Endothelial cell of hepatic sinusoid (primary cell): Measurements from ENCODE around the gene NR2F1-AS1.
"Not testable (repeated sequence)": the region's sequence is repeated elsewhere in the genome, so short reads cannot be mapped to it uniquely, and the experiment has no call there.

Experiments
- in situ Hi-C: cut with HindIII; loops from 2 replicates; pipeline ENCODE4 v1.10.0; 2017; ENCODE audit warnings: low sequenced_read_pairs

NR2F1-AS1 gene

DNA sequence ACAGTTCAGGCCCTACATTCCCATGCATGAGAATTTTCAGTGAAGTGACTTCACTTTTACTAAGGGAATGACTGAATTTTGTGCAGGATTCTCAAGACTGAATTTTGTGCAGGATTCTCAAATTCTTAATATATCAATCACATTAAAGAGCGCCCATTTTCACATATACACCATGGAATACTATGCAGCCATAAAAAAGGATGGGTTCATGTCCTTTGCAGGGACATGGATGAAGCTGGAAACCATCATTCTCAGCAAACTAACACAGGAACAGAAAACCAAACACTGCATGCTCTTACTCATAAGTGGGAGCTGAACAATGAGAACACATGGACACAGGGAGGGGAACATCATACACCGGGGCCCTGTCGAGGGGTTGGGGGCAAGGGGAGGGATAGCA, 31.4 kb downstream of the NR2F1-AS1 start:
- in situ Hi-C loops: not testable (repeated sequence)

DNA sequence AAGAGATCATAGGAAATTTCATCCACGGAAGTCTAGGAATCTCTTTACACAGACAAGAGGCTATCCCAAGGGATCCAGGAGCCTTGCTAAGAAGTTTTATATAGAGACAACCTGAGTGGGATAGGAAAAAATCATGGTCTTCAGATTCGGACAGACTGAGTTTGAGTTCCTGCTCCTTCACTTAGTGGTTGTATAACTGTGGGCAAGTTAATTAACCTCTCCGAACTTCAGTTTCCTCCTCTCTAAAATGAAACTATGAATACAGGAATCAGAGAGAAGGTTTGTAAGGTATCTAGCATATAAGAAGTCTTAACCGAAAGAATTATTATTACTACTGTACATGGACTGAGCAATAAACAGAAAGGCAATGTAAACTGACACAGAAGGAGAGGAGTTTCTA, 35.1 kb downstream of the NR2F1-AS1 start:
- in situ Hi-C loops: no loop called here

DNA sequence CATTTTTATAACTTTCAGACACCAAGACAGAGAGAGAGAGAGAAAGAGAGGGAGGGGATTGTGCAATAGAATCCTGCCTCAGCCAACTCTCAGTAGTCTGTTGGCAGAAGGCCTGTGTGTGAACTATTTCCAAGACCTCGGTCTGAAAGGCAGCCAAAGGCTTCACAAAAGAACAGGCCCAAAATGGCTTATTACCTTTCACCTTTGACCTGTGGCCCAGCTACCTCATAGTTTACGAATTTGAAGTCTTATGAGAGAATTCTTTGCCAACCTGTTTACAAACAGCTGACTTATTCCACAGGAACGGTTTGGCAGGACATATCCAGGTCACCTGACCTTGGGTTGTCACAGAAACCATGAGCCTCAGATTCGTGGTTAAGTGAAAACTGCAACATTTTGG, 48.6 kb downstream of the NR2F1-AS1 start:
- in situ Hi-C loops: no loop called here

DNA sequence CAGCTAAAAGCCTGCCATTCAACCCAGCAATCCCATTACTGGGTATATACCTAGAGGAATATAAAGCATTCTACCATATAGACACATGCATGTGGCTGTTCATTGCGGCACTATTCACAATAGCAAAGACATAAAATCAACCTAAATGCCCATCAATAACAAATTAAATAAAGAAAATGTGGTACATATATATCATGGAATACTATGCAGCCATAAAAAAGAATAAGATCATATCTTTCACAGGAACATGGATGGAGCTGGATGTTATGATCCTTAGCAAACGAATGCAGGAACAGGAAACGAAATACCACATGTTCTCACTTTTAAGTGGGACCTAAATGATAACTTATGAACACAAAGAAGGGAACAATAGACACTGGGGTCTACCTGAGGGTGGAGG, 59.2 kb downstream of the NR2F1-AS1 start:
- in situ Hi-C loops: not testable (repeated sequence)

DNA sequence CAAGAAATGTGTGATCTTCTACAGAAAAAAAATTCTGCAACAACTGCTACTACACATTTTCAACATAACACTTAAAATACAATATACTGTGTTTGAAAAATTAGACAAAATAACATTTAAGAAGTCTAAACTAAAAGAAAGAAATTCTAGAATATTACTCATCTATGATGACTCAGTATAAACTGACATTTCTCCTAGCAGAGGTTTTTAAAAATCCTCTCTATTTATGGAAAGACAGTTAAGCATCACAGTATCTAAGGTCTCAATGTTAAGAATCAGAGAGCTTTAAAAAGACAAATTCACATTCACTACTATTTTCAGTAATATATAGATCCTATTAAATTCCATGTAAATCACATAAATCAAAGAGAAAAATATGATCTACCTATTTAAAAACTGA, 61.3 kb downstream of the NR2F1-AS1 start:
- in situ Hi-C loops: no loop called here

DNA sequence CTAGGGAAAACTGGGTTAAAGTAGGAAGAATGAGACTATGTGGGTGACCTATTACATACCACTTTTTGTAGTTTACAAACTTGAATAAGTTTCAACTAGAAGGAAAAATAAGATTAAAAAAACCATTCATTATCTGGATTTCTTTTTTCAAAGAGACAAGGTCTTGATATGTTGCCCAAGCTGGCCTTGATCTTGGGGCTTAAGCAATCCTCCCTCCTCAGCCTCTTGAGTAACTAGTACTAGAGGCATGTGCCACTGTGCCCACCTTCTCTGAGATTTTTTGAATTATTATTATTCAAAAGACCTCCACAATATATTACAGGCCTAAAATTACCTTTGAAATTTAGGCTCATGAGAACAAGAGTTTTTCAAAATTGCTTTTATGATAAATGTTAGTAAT, 63.2 kb downstream of the NR2F1-AS1 start:
- in situ Hi-C loops: no loop called here

DNA sequence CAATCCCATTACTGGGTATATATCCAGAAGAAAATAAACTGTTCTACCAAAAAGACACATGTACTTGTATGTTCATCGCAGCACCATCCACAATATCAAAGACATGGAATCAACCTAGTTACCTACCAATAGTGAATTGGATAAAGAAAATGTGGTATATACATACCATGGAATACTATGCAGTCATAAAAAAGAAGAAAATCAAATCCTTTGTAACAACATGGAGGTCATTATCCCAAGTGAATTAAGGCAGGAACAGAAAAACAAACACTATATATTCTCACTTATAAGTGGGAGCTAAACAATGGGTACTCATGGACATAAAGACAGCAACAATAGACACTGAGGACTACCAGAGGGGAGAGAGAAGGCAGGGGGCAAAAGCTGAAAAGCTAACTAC, 67.7 kb downstream of the NR2F1-AS1 start:
- in situ Hi-C loops: loop anchor here (5.0 kb wide), 1 partner anchor 49 kb away; no protein-coding TSS in a partner anchor

DNA sequence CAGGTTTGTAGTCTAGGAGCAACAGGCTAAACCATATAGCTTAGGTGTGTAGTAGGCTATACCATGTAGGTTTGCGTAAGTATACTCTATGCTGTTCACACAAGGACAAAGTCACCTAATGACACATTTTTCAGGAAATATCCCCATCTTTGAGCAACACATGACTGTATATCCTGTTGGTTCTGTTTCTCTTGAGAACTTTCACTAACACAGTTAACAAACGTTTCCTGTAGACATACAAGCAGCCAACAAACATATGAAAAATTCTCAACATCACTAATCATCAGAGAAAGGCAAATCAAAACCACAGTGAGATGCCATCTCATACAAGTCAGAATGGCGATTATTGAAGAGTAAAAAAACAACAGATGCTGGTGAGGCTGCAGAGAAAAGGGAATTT, 68.2 kb downstream of the NR2F1-AS1 start:
- in situ Hi-C loops: loop anchor here (5.0 kb wide), 1 partner anchor 50 kb away; no protein-coding TSS in a partner anchor

DNA sequence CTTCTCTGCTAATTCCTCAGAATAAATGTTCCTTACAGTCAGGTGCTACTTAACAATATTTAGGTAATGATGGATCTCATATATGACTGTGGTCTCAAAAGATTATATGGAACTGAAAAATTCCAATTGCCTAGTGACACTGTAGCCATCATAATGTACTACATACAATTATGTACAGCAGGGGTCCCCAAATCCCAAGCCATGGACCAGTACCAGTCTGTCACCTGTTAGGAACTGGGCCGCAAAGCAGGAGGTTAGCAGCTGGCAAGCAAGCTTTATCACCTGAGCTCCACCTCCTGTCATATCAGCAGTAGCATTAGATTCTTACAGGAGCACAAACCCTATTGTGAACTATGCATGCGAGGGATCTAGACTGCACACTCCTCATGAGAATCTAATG, 69.6 kb downstream of the NR2F1-AS1 start:
- in situ Hi-C loops: loop anchor here (5.0 kb wide), 1 partner anchor 51 kb away; no protein-coding TSS in a partner anchor

DNA sequence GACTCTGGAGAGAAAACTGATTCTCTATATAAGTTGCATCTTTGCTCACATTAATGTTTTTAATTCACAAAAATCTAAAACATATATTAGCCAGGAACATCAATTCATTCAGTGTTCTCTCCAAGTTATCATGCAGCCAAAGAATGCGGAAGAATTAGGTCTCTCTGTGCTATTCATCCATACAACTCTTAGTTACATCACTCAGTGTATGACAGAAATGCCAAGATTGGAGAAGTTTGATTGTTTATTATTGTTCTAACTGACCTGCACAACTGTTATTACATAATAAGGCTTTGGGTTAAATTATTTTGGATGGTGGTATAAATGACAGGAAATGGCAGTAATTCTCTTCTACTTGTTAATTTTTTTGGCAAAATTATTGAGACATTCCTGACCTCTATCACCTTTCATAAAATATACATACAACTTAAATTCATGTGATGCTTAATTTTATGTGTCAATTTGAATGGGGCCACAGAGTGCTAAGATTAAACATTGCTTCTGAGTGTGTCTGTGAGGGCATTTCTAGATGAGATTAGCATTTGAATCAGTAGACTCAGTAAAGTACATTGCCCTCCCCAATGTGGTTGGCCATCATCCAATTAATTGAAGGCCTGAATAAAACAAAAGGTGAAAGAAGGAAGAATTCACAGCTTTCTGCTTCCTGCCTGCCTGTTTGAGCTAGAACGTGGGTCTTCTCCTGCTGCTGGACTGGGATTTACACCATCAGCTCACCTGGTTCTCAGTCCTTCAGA, 70.2 kb downstream of the NR2F1-AS1 start:
- in situ Hi-C loops: loop anchor here (5.0 kb wide), 1 partner anchor 51 kb away; no protein-coding TSS in a partner anchor

DNA sequence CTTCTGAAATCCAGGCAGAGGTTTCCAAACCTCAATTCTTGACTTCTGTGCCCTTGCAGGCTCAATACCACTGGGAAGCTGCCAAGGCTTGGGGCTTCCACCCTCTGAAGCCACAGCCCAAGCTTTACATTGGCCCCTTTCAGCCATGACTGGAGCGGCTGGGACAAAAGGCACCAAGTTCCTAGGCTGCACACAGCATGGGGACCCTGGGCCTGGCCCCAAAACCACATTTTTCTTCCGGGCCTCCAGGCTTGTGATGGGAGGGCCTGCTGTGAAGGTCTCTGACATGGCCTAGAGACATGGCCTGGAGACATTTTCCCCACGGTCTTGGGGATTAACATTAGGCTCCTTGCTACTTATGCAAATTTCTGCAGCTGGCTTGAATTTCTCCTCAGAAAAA, 75.5 kb downstream of the NR2F1-AS1 start:
- in situ Hi-C loops: not testable (repeated sequence)

DNA sequence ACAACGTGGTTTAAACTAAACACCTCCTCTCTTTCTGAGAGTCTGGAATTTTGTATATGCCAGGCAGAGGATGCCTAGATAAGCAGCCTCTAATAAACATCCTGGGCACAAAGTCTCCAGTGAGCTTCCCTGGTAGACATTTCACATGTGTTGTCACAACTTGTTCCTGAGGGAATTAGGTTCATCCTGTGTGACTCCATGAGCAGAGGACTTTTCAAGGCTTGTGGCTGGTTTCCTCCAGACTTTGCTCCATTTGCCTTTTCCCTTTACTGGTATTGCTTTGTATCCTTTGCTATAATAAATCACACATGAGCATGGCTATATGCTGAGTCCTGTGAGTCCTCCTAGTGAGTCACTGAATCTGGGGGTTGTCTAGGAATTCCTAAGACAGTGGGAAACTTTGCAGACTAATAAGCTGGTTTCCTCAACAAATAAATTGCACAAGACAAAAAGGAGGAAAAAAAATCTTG, 77.4 kb downstream of the NR2F1-AS1 start:
- in situ Hi-C loops: no loop called here

DNA sequence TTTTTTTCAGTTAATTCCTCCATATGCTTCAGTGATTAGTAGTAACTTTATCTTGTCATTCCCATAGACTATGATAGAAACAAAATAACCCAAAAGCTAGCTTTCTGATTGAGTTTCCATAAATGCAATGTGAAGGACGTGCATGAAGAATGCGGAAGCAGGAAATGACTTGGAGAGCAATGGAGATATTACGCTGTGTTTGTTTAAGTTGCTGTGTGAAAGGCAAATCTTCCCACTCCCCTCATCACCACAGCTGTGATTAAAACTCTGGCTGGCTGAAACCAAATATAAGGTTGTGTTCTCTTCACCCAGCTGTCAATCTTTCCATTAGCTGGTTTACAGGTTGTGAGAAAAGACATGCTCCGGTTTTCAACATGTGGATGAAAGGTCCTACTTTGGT, 83.9 kb downstream of the NR2F1-AS1 start:
- in situ Hi-C loops: no loop called here

DNA sequence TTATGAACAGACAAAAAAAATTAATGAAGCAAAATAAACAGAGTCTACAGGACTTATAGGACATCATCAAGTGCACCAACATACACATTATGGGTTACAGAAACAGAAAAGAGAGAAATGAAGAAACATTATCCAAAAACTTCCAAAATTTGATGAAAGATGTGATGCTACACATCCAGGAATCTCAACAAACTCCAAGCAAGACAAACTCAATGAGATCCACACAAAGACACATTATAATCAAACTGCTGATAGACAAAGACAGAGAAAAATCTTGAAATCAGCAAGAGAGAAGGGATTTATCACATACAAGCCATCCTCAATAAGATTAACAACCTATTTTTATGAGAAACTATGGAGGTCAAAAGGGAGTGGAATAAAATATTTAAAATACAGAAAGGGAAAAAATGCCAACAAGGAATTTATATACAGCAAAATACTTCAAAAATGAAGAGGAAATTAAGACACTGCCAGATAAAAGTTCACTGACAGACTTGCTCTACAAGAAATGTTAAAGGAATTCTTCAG, 101.0 kb downstream of the NR2F1-AS1 start:
- in situ Hi-C loops: no loop called here

DNA sequence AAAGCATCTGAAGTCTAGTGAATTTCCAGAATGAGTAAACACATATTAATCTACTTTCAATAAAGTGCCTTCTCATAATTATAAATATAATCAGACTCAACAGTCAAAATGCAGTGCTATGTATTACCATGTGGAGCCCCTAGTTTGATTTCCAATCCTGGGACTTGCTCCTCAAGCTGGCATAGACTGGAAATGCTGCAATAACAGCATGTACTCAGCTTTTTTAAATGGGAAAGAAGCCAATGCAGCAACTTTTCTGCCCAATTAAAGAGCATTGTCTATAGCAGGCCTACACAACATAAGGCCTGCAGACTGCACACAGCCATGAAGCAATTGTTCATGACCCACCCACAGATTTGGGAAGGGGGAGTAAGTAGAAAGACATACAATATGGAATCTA, 103.2 kb downstream of the NR2F1-AS1 start:
- in situ Hi-C loops: no loop called here

DNA sequence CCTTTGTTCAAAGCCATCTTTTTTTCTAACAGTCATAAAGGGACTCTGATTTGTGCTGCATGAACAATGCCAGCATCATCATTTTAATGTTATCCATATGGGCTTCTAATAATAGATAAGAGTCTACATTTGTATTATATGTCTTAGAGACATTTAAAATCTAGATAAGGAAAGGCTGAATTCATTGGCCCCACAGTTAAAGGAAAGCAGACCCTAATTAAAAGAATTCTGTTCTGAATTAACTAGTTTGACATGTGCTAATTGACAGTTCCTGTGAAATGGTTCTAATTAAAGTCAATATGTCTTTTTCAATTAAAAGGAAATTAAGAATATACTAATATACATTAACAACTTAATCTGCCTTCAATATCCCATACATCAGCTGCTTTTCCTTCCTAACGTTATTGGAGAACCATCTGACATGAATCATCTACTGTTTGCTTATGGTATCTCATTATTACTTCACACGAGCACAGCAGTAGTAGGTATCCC, 104.7 kb downstream of the NR2F1-AS1 start:
- in situ Hi-C loops: no loop called here

DNA sequence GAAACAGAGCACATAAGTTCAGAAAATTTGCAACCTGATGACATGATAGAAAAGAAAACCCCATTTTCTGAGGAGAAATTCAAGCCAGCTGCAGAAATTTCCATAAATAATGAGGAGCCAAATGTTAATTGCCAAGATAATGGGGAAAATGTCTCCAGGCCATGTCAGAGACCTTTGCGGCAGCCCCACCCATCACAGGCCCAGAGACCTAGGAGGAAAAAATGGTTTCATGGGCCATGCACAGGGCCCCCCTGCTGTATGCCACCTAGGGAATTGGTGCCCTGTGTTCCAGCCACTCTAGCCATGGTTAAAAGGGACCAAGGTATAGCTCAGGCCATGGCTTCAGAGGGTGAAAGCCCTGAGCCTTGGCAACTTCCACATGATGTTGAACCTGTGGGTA, 118.1 kb downstream of the NR2F1-AS1 start:
- in situ Hi-C loops: no loop called here

DNA sequence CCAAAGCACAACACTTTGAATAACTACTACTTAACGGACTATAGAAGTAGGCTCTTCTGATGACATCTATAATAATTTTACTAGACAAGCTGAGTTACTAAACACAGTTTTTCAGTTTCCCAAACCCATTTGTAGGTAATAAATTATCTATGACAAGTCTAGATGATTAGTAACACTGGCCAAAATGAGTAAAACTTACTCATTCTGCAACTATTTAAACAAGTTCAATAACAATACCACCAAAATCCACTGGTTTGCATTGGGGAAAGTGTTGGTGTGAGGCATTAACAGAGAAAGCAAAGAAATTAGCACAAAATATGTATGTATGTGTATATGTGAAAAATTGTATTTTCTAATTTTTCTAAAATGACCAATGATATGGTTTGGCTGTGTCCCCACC, 119.3 kb downstream of the NR2F1-AS1 start:
- in situ Hi-C loops: no loop called here

DNA sequence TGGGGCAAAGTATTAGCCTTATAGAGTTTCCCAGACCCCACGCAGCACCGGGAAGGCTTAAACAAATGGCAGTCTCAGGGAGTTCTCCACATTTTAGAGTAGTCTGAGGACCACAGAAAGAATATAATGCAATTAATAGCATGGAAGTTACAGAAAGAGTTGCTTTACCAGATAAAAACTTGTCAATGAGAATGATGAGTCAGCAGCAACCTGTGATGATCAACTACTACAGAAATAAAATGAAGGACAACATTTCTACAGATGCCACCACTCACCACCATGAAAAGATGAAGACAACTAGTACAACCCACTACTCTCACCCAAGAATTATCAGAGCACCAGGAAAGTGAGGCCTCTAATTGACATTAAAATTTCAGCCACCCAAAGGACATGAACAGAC, 120.7 kb downstream of the NR2F1-AS1 start:
- in situ Hi-C loops: no loop called here

DNA sequence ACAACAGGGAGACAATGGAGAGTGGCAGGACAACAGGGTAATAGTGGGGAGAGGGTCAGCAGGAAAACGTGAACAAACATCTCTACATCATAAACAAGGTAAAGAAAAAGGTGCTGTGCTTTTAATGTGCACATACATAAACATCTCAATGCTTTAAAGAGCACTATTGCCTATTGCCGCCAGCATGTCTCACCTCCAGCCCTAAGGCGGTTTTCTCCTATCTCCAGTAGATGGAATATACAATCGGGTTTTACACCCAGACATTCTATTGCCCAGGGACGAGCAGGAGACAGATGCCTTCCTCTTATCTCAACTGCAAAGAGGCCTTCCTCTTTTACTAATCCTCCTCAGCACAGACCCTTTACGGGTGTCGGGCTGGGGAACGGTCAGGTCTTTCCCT, 124.2 kb downstream of the NR2F1-AS1 start:
- in situ Hi-C loops: not testable (repeated sequence)

DNA sequence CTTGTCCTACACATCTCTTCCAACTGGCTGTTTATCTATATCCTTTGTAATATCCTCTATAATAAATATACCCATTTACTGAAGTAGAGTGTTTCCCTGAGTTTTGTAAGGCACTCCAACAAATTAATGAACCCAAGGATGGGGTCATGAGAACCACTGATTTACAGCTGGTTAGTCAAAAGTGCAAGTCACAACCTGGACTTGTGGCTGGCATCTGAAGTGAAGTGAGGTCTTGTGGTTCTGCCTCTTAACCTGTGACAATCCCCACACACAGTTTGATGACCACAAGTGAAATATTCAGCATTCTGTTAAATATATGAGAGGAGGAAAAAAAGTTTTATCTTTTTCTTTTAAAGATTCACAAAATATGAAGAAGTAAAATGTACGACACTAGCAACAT, 126.1 kb downstream of the NR2F1-AS1 start:
- in situ Hi-C loops: no loop called here

DNA sequence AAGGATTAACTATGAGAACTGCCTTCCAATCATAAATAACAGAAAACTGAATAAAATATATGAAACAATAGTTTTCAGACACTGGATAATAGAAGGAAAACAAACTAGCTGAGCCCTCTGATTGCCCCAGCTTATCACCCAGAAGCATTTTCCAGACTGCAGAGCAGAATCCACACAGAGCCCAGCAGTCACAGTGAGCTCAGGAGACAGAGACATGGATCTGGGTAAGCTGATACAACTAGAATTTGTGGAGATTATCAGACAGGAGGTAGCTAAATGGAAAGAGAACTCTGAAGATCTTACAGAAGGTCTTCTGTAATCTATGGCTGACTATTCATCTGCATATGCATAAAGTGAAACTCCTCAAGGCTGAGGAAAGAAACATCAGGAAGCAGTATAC, 128.8 kb downstream of the NR2F1-AS1 start:
- in situ Hi-C loops: no loop called here
